COLO829 (cell line): ENCODE measurements around the gene B3GNT4.
"Not testable (repeated sequence)": the region's sequence is repeated elsewhere in the genome, so short reads cannot be mapped to it uniquely, and the experiment has no call there.

ENCODE experiments used
- DNase-seq: peaks from one replicate; pipeline ENCODE4 v3.0.0; 2012; ENCODE audit warnings: low spot score

Gene B3GNT4

DNA sequence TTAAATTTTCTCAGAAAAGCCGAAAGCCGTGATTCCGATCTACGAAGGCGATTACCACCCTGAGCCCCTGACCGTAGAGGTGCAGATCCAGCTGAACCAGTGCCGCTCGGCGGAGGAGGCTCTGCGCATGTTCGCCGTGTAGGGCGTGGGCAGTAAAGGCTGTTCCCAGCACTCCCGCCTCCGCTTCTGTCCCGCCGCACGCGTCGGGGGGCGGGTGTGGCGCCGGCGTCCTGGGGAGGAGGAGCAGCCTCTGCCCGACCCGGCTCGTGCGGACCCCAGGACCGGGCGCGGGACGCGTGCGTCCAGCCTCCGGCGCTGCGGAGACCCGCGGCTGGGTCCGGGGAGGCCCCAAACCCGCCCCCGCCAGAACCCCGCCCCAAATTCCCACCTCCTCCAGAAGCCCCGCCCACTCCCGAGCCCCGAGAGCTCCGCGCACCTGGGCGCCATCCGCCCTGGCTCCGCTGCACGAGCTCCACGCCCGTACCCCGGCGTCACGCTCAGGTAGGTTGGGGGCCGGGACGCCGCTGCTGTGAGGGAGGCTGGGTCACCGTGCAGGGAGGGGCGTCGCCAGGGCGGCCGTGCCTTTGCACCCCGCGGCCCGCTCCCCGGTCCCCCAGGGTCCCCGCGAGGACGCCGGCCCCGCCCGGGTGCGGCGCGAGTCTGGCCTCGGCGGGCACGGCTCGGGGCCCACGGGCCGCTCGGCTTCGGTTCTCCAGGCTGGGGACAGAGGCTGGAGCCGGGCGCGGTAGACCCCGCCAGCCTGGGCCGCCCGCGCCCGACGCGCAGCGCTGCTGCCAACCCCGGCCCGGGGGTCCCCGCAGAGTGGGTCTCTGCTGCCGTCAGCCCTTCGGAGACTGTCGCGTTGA, at the start of gene B3GNT4:
Gene B3GNT4, plus strand, starts transcription at position 409 of the 866 bp plus-strand sequence. CDS start 910 bp downstream, outside the sequence.
- DNase-seq: peak; percentile 36

DNA sequence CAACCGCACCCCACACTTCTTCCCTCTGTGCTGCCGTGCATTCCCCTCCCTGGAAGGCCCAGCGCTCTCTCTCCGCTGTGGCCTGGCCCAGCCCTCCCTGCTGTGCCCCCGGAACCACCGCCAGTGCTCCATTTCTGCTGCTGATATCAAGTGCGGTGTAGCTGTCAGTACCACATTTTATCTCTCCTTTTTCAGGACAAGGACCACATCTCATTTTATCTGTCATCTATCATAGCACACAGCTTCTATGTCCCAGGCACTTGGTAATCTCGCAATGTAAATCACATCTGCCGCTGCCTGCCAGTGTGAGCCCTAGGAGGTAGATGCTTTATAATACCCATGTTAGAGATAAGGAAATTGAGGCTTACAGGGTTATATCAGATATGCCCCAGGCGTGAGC, 47.8 kb upstream of the B3GNT4 start:
- DNase-seq: no peak

DNA sequence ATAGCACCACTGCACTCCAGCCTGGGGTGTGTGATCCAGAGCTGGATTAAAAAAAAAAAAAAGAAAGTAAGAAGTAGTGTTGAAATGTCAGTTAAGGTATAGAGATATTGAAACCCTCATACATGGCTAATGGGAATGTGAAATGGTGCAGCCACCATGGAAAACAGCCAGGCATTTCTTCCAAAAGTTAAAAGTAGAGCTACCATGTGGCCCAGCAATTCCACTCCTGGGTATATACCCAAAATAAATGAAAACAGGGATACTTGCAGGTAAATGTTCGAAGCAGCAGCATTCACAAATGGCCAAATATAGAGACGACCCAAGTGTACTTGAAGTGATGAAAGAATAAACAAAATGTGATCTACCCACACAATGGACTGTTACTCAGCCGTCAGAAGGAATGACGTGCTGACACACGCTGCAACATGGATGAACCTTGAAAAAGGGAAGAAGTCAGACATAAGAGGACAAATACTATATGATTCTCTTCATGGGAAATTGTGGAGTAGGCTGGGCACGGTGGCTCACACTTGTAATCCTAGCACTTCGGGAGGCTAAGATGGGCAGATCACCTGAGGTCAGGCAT, 44.7 kb upstream of the B3GNT4 start:
- DNase-seq: no peak

DNA sequence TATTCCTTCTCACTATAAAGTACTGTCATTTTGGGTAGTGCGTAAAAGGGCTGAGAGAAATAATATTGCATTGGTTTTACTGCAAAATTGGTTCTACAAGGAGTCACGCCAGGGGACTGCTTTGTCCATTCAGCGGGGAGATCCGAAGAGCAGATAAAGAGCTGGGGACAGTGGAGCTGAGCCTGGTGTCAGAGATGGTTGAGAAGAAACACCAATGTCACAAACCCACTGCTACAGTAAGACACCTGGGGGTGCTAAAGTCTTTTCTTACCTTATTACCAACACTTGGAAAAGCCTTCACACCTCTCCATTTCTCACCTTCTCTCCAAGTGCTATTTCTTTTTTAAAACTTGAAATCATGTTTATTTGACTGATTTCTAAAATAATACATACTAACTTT, 43.6 kb upstream of the B3GNT4 start:
- no peak for DNase-seq

DNA sequence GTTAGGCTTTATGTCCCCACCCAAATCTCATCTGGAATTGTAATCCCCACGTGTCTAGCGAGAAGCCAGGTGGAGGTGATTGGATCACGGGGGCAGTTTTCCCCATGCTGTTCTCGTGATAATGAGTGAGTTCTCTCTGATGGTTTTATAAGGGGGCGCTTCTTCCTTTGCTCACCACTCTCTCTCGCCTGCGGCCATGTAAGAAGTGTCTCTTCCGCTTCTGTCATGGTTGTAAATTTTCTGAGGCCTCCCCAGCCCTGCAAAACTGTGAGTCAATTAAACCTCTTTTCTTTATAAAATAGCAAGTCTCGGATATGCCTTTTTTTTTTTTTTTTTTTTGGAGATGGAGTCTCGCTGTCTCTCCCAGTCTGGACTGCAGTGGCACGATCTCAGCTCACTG, 42.7 kb upstream of the B3GNT4 start:
- DNase-seq: no peak

DNA sequence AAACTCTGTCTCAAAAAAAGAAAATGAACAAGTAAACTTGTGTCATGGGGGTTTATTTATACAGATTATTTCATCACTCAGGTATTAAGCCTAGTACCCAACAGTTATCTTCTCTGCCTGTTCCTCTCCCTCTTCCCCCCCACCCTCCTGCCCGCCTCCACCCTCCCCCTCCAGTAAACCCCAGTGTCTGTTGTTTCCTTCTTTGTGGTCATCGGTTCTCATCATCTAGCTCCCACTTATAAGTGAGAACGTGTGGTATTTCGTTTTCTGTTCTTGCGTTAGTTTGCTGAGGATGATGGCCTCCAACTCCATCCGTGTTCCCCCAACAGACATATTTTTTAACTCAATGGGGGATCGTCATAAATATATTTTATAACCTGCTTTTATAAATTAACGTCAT, 41.8 kb upstream of the B3GNT4 start:
- DNase-seq: no peak

DNA sequence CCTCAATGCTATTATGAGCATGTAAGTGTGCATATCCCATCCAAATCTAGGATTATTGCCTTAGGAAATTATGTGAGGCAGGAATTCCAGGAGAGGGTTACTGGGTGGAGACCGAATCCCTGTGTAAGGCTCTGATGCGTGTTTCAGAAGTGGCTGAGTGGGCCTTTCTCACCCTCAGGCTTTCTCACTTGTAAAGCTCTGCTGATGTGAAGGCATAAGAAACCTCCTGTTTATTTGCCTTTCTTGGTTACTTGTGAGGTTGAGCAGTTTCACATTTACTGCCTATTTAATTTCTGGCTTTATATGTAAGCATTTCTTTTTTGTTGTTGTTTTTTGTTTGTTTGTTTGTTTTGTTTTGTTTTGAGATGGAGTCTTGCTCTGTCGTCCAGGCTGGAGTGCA, 40.5 kb upstream of the B3GNT4 start:
- DNase-seq: no peak

DNA sequence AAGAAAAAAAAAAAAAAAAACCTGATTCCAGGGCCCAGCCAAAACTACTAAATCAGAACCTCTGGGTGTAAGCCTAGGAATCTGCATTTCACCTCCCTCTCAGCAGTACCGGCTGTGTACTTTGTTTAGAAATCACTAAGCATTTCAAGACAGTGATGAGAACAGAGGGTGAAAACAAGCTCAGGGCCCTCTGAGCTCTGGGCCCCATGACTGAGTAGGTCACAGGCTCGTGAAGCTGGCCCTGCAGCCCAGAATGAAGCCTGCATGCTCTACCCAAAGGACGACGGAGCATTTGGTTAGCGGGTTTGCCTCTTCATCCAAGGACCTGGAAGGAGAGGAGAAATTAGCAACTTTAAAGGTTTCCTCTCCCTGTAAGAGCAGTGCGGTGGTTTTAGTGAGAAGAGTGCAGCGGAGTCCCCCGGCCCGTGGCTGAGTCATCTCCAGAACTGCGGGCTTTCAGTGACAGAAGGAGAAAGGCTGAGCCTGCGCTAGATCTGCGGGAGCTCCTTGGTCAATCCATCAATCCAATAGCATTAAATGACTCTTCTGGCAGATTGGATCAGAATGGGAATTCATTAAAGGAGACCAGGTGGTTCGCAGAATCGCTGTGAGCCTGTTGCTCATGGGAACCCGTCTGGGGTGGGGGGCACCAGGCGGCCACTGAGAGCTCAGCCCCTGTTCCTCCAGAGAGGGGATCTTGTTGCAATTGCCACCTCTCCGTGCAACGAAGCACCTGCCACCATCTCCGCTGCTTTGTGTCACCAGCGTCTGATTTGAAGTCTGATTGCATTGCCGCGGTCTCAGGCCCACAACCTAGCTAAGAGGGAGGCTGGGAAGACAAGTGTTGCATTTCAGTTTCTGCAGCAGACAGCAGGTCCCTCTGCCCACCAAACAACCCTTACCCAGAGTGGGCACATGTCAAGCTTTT, 36.8 kb upstream of the B3GNT4 start:
- DNase-seq: no peak

DNA sequence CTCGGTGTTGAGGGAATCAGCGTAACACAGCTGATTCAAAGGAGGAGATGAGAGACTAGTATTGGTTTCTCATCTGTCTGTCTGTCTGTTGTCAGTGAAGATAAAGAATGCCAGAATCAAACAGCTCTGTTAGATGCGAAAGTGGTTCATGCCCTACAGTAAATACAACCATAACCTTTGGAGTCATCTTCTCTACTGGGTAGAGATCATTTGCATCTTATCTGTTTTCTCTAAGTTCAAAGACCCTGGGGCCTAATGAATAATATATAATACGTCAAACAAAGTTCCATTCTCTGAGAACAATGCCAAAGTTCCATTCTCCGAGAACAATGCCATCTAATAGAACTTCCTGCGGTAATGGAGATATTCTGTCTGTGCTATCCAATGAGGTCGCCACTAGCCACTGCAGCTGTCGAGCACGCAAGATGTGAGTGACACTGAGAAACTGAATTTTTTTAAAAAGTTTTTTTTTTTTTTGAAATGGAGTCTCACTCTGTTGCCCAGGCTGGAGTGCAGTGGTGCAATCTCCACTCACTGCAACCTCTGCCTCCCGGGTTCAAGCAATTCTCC, 36.1 kb upstream of the B3GNT4 start:
- no peak for DNase-seq

DNA sequence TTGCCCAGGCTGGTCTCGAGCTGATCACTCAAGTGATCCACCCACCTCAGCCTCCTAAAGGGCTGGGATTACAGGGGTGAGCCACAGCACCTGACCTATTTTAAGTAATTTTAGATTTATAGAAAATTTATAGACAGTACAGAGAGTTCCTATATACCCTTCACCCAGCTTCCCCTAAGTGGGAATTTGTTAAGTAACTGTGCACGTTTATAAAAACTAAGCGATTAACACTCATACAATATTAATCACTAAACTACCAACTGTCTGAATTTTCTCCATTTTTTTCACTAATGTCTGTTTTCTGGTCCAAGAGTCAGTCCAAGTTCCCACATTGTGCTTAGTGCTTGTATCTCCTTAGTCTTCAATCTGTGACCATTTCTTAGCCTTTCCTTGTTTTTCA, 35.0 kb upstream of the B3GNT4 start:
- DNase-seq: no peak

DNA sequence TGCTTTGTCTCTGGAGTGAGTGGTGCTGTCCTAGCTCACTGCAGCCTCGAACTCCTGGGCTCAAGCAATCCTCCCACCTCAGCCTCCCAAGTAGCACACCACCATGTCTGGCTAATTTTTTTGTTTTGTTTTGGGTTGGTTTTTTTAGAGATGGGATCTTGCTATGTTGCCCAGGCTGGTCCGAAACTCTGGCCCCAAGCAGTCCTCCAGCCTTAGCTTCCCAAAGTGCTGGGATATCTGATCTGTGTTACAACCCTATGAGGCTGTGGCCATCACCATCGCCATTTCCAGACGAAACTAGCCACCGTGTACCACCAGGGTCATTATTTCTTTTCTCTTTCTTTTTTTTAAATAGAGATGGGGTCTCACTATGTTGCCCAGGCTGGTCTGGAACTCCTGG, 32.1 kb upstream of the B3GNT4 start:
- DNase-seq: no peak

DNA sequence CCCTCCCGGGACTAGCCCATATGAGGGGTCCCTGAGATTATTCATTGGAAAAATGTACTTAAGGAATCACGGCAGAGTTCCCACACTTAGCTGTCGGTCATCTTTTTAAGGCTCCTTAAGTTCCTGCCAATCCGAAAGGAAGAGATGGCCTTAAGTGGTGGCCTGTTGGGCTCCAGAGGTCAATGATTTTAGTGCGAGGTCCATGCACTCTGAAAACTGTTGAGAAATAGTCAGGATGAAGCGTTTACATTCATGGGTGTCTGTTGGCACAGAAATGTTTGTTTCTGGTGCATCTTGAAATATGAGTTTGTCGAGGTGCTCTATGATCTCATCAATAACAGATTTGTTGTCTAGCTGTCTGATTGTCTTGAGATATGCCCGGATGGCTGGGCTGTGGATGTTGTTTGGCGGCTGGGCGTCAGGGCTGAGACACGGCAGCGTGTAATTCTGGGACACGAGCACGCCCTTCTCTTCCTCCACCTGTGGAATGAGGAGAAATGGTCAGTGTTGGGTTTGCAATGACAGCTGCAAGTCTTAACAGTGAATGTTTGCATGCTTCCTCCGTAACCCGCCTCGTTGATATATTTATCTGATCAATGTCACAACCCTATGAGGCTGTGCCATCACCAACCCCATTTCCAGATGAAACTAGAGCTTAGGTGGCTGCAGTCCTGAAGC, 31.1 kb upstream of the B3GNT4 start:
- DNase-seq: no peak

DNA sequence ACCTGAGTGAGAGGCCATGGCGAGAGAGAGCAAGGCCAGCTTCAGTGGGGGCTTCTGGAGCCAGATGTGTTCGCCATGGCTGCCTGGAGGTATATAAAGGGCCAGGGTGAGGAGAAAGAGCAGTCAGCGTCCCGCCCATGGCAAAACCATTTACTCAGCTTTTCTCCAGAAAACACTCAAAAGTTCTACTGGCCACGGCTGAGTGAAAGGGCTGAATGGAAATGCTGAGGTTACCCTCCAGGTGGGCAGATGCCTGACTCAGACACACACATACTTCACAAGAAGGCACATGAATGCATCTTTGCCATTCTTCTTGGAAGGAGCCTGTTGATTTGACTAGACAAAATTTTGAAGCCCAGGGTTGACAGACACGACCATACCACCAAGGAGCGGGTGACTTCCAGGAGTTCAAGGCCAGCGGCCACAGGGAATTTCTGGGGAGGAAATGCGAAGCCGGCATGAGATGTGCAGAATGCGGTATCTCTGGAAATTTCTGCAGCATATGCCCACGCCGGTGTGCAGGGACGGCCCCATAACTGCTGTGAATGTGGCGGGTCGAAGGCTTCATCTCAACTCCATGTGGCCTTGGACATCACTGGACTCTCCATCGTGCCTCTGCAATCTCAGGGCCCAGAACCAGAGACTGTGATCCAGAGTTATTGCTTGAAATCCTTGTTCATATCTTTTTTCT, 29.2 kb upstream of the B3GNT4 start, which contains the start of gene IL31:
Gene IL31, minus strand, starts transcription at position 67 of the 691 bp plus-strand sequence. Its CDS starts 49 bp downstream, at position 18.
- DNase-seq: no peak

DNA sequence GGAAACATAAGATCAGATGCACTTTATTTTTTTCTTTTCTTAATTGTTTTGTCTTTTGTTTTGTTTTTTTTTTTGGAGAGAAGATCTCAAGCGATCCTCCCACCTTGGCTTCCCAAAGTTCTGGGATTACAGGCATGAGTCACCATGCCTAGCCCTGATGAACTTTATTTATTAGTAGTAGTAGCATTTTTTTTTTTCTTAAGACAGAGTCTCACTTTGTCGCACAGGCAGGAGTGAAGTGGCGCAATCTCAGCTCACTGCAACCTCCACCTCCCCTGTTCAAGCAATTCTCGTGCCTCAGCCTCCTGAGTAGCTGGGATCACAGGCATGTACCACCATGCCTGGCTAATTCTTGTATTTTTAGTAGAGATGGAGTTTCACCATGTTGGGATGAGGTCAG, 27.0 kb upstream of the B3GNT4 start:
- DNase-seq: not testable (repeated sequence)

DNA sequence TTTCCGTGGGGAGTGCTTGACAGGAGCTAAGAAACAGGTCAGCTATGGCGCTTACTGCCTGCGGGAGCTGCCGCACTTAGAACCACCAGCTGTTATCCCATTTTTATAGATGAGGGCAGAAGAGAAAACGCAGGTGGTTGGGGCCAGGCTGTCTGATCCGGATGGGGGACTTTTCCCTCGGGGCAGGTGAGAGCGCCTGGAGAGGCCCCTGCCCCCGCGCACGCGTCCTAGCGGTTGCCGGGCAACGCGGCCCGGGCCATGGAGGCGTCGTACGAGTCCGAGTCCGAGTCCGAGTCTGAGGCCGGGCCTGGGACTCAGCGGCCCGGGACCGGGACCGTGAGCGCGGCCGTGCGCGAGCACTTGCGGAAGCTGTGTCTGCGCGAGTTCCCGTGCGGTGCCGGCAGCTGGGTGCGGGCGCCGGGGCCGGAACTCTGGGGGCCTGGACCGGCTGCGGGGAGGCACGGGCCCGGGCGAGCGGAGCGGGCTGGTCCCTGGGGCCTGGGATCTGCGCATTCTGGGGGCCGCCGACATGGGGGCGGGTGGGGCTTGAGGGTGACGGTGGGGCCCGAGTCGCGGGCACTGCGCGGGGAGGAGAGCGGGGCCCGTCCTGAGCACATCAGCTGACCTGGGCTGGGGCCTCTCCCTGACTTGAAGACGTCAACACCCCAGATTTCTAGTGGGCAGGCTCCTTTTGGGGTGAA, 20.5 kb upstream of the B3GNT4 start, which contains the start of gene LRRC43:
Gene LRRC43, plus strand, starts transcription at position 237 of the 701 bp plus-strand sequence. Its CDS starts 22 bp downstream, at position 259.
- DNase-seq: no peak

DNA sequence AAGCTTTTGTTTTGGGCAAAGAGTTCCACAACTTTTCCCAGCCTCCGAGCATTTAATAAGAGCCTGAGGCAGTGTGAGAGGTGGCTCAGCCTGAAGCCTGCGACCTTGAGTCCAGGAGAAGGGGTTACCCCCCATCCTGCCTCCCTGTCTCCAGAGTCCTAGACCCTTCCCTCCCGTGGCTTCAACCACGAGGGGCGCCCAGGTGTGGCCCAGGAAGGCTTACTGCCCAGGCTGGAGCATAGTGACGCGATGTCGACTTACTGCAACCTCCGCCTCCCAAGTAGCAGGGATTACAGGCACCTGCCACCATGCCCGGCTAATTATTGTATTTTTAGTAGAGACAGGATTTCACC, 19.9 kb upstream of the B3GNT4 start:
- DNase-seq: no peak

DNA sequence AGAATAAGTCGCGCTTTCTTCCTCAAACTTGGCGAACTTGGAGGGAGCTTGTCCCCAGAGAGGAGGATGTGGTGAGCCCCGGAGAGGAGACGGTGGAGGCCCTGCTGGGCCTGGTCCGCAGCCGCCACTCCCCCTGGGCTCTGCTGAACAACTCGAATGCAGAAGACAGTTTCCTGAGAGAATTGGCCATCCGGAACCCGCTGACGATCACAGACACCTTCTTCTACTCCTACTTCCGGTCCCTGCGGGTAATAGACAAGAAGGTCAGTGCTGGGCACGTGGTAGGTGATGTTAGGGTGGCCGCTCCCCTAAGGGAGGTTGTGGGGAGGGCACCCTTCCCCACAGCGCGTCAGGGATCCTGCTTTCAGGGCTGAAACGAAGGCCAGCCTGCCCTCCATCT, 19.0 kb upstream of the B3GNT4 start:
- no peak for DNase-seq

DNA sequence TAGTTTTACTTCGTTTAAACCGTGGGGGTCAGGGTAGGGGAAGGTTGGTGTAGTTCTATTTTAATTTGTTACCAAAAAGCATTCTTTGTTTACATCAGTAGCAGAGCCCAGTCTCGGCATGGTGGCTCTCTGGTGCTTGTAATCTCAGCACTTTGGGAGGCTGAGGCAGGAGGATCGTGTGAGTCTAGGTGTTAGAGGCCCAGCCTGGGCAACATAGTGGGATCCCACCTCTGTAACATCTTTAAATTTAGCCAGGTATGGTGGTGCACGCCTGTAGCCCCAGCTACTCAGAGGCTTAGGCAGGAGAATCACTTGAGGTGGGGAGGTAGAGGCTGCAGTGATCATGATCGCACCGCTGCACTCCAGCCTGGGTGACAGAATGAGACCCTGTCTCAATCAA, 18.4 kb upstream of the B3GNT4 start:
- no peak for DNase-seq

DNA sequence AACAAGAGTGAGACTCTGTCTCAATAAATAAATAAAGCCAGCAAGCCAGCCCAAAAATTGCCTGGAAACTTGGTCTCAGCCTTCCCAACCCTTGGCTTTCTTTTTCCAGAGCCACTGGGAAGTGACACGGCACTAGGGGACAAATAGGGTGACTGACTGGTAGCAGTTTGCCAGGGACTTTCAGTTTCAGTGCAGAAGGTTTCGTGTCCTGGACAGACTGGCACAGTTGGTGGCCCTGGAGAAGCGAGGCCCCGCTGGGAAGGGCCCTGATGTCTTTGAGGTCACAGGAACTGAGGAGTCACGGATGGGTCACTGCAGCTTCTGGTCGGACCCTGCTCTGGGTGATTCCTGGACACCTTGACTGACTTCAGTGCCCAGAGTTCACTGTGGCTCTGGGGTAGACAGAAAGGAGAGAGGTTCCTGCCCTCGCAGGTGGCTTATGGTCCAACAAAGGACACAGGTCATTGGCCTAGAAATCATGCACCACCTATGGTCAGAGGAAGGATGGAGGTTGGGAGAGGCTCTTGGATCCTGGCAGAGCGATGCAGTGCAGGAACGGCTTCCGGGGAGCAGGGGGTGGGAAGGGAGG, 17.9 kb upstream of the B3GNT4 start:
- no peak for DNase-seq

DNA sequence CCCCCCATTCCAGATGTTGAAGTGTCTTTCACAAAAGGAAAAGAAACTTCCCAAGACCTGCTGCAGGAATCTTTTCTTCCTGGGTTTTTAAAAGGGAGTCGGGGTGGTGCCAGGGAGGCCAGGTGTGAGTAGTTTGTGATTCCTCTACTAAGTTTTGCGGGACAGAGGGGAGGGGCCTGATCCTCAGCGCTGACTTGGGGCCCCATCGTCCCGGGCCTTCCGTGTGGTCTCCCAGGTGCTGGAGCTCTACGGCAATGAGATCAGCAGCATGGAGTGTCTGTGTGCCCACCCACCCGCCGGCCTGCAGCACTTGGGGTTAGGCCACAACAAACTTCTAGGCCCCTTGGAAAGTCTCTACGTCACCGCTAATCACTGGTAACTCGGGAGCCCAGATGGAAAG, 16.0 kb upstream of the B3GNT4 start:
- DNase-seq: no peak
